GM13976 (cell line): Measurements from ENCODE around the gene FLNB.

Source experiments
- DNase-seq: peaks from one replicate; pipeline ENCODE4 v3.0.0; 2012; ENCODE audit warnings: low spot score
- CTCF ChIP-seq: IDR thresholded peaks from 2 replicates; pipeline ENCODE4 v1.5.1; 2012; ENCODE audit warnings: borderline replicate concordance, mild to moderate bottlenecking; ENCODE audit not compliant: insufficient read depth; ENCODE audit errors: extremely low read depth, missing control alignments, control extremely low read depth
- in situ Hi-C: fragments of 300-500 bp; cut with MboI; formaldehyde crosslinking; loops from one replicate; pipeline ENCODE4 v1.12.0; 2022; ENCODE audit warnings: low sequenced_read_pairs, mixed read lengths, inconsistent platforms; ENCODE audit not compliant: unreplicated experiment

The FLNB gene

GRCh38 chr3:58008141-58009025 is at the start of gene FLNB:
FLNB (plus strand) TSS chr3:58008422; CDS start chr3:58008565, 143 bp downstream.
- in situ Hi-C loops, result loop anchor here (10.0 kb wide), 1 partner anchor 296 kb away; the partner anchor contains the start of genes HTD2 and RPP14
- DNase-seq, result peak; percentile 98
- TF ChIP-seq CTCF, result peak; percentile 94

GRCh38 chr3:57958642-57959422 is 49.4 kb upstream of the FLNB start:
- DNase-seq, result peak; percentile 49
- in situ Hi-C loops, result no loop called here

GRCh38 chr3:57959423-57960173 is 48.6 kb upstream of the FLNB start:
- no peak for TF ChIP-seq CTCF
- DNase-seq, result peak; percentile 49
- in situ Hi-C loops, result no loop called here

More at GRCh38 chr3:57958642-57959422, 49.4 kb upstream of the FLNB start:
- TF ChIP-seq CTCF, result no peak

- TF ChIP-seq CTCF, result no peak
Observed at GRCh38 chr3:57960174-57960505, 48.1 kb upstream of the FLNB start.

GRCh38 chr3:57961177-57961827 is 46.9 kb upstream of the FLNB start:
- DNase-seq, result no peak
- no peak for TF ChIP-seq CTCF
- in situ Hi-C loops, result no loop called here

More at GRCh38 chr3:57960174-57960505, 48.1 kb upstream of the FLNB start:
- in situ Hi-C loops, result no loop called here
- no peak for DNase-seq
